HepG2 (cell line): ENCODE measurements around the gene ANKDD1A. TPM values are rescaled to one million over a fixed set of nuclear protein-coding genes. Genes with fewer than 3 reads are reported as not detected.
A peak's percentile ranks its signal among the peaks of the same experiment; 100 is the strongest.

Experiments
- ATAC-seq: fragments of 200-7000 bp; cut with Tn5 transposase; 3 replicates; pipeline ENCODE4 v1.9.1; 2020; ENCODE audit warnings: mild to moderate bottlenecking, moderate library complexity
- Bru-seq: library from RNA; stranded (reverse); fragments of 400-500 nt; gene quantifications from one replicate; lab custom pipeline; 2021; lab: Mats Ljungman, UMichigan
- BruChase-seq, 2 experiments: library from RNA; stranded (reverse); fragments of 400-500 nt; gene quantifications; one replicate each; lab custom pipeline; 2021; lab: Mats Ljungman, UMichigan
- BruUV-seq: library from RNA; stranded (reverse); fragments of 400-500 nt; replicated peaks from 2 replicates; lab custom pipeline; 2021; lab: Mats Ljungman, UMichigan
- CTCF ChIA-PET: fragments of 300-600 bp; formaldehyde crosslinking; extraction: SDS; loops from one replicate; lab custom pipeline; 2021; ENCODE audit warnings: low total read pairs, inconsistent platforms, low intra/inter-chr PET ratio; lab: Yijun Ruan, JAX
- POLR2A ChIA-PET: fragments of 350-600 bp; sonication (Branson Sonifier 250); formaldehyde crosslinking; loops from one replicate; lab custom pipeline; 2020; ENCODE audit warnings: antibody characterized with exemption, inconsistent platforms; lab: Yijun Ruan, JAX
- DNase-seq: peaks from one replicate; pipeline ENCODE4 v3.0.0-alpha.2; 2015; ENCODE audit warnings: low spot score
- FAIRE-seq: peaks from 3 replicates; lab custom pipeline; 2011; peaks lifted over from hg19 to GRCh38; lab: Jason Lieb, UNC
- H2AFZ ChIP-seq: one replicate; pipeline ENCODE4 v1.6.1; 2011; ENCODE audit warnings: low read length, inconsistent platforms
- H3K27ac ChIP-seq: fragments of 300-600 bp; 3 replicates; pipeline ENCODE4 v1.8.0; 2011; ENCODE audit warnings: mixed run types, mild to moderate bottlenecking, mixed read lengths, low read length, inconsistent platforms; ENCODE audit not compliant: insufficient read depth; ENCODE audit errors: extremely low read length
- H3K27me3 ChIP-seq, 2 experiments: fragments of 200-600 bp in 1 of 2; 2 replicates in 1 of 2; 3 replicates in 1 of 2; pipeline versions ENCODE4 v1.6.0 to v1.8.0; 2011; ENCODE audit warnings: low read length in 2 of 2, mild to moderate bottlenecking in 2 of 2, moderate library complexity in 2 of 2, inconsistent platforms in 1 of 2; ENCODE audit not compliant: insufficient read depth in 2 of 2, control insufficient read depth in 1 of 2
- H3K36me3 ChIP-seq, 2 experiments: fragments of 200-600 bp in 1 of 2; replicated peaks in 1 of 2; 2 replicates in 1 of 2; 3 replicates in 1 of 2; pipeline versions ENCODE4 v1.5.1 to v1.8.0; 2011; ENCODE audit warnings: low read length in 2 of 2, inconsistent platforms in 1 of 2; ENCODE audit not compliant: insufficient read depth in 2 of 2, control insufficient read depth in 1 of 2
- H3K4me1 ChIP-seq: 2 replicates; pipeline ENCODE4 v1.5.1; 2012; ENCODE audit warnings: low read length, inconsistent platforms; ENCODE audit not compliant: insufficient read depth
- H3K4me2 ChIP-seq: 2 replicates; pipeline ENCODE4 v1.6.0; 2011; ENCODE audit warnings: low read depth, low read length, inconsistent platforms
- H3K4me3 ChIP-seq, 3 experiments: fragments of 200-600 bp in 1 of 3; sonication (generic), shearing (Covaris generic) in 1 of 3; replicated peaks in 1 of 3; 2 replicates each; pipeline ENCODE4 v1.5.1; 2011 to 2016; ENCODE audit warnings: low read length in 3 of 3, inconsistent platforms in 2 of 3, low read depth in 2 of 3, mild to moderate bottlenecking in 2 of 3, control low read depth in 1 of 3, mixed read lengths in 1 of 3; ENCODE audit not compliant: insufficient read depth in 1 of 3
- H3K79me2 ChIP-seq: one replicate; pipeline ENCODE4 v1.6.1; 2011; ENCODE audit warnings: low read length, inconsistent platforms; ENCODE audit not compliant: insufficient read depth
- H3K9ac ChIP-seq: 2 replicates; pipeline ENCODE4 v1.6.0; 2011; ENCODE audit warnings: mild to moderate bottlenecking, low read depth, low read length, inconsistent platforms; ENCODE audit not compliant: insufficient read depth
- H3K9me3 ChIP-seq: 2 replicates; pipeline ENCODE4 v1.5.1; 2012; ENCODE audit warnings: mild to moderate bottlenecking, low read length
- H4K20me1 ChIP-seq: 2 replicates; pipeline ENCODE4 v1.6.0; 2011; ENCODE audit warnings: inconsistent platforms, mild to moderate bottlenecking, low read length, moderate library complexity; ENCODE audit not compliant: insufficient read depth
- GABPB1 ChIP-seq: IDR thresholded peaks from 2 replicates; pipeline ENCODE4 v1.6.1; 2016; ENCODE audit warnings: mild to moderate bottlenecking, missing genetic modification reagents, moderate library complexity, missing compliant biosample characterization
- HNRNPLL ChIP-seq: fragments of 200-400 bp; formaldehyde crosslinking; IDR thresholded peaks from 2 replicates; pipeline ENCODE4 v1.6.1; 2017; ENCODE audit warnings: mild to moderate bottlenecking, low read depth, low read length; ENCODE audit not compliant: poor library complexity, severe bottlenecking
- ZBTB14 ChIP-seq: sonication (generic); formaldehyde crosslinking; IDR thresholded peaks from 2 replicates; pipeline ENCODE4 v1.4.0; 2020; ENCODE audit warnings: missing genetic modification reagents
- ZBTB43 ChIP-seq: sonication (generic); formaldehyde crosslinking; conservative IDR thresholded peaks from 2 replicates; pipeline ENCODE4 v1.4.0; 2020; ENCODE audit warnings: missing genetic modification reagents
- ZNF777 ChIP-seq: sonication (generic); formaldehyde crosslinking; IDR thresholded peaks from 2 replicates; pipeline ENCODE4 v1.4.0; 2020; ENCODE audit warnings: missing genetic modification reagents
- ZNF800 ChIP-seq: sonication (generic); formaldehyde crosslinking; IDR thresholded peaks from 2 replicates; pipeline ENCODE4 v1.4.0; 2020; ENCODE audit warnings: missing genetic modification reagents
- ZSCAN9 ChIP-seq: IDR thresholded peaks from 2 replicates; pipeline ENCODE4 v1.6.1; 2016; ENCODE audit warnings: borderline replicate concordance
- WGBS: methylation state at CpG from one replicate; pipeline ENCODE4 v1.1.6; 2017; ENCODE audit warnings: low lambda C conversion rate; 5-methylcytosine and 5-hydroxymethylcytosine counted together
- in situ Hi-C: cut with HindIII; loops from 2 replicates; pipeline ENCODE4 v1.10.0; 2017; ENCODE audit warnings: low pct_unique_long_range_greater_than_20kb; ENCODE audit not compliant: extremely low pct_ligation_motif_present
- intact Hi-C: fragments of 100-400 bp; cut with micrococcal nuclease; formaldehyde crosslinking; loops from one replicate; pipeline ENCODE4 v1.10.0; 2022; ENCODE audit not compliant: unreplicated experiment
- long read RNA-seq, 2 experiments: library from RNA in 1 of 2; library from polyadenylated mRNA in 1 of 2; stranded (forward) in 1 of 2; unstranded in 1 of 2; transcript quantifications; one replicate each; pipeline ENCODE4 v2.0.0, GENCODE V29; 2019 to 2022
- polyA minus RNA-seq, 3 experiments: library from RNA; depleted of rRNA, polyadenylated mRNA; stranded (reverse); fragments of >200 nt; gene quantifications; 2 replicates each; pipeline ENCODE4 v1.2.3, GENCODE V29; 2011; ENCODE audit warnings: low replicate concordance in 1 of 3
- polyA plus RNA-seq, 8 experiments: library from polyadenylated mRNA; depleted of rRNA in 3 of 8; stranded (reverse) in 7 of 8; unstranded in 1 of 8; fragments of >200 nt; fragmentation: Illumina TruSeq in 4 of 8; extraction: Trizol in 4 of 8; gene quantifications; 2 replicates each; pipeline versions ENCODE4 v1.2.1 to v1.2.3, GENCODE V29; 2011 to 2016; ENCODE audit warnings: low read depth in 4 of 8, missing spikeins in 1 of 8, mixed read lengths in 1 of 8; ENCODE audit not compliant: insufficient read depth in 1 of 8
- total RNA-seq, 5 experiments: library from RNA; depleted of rRNA; stranded (reverse); fragments of >200 nt; fragmentation: Illumina TruSeq; extraction: Trizol; gene quantifications; 2 replicates each; pipeline ENCODE4 v1.2.3, GENCODE V29; 2016; ENCODE audit warnings: low read depth in 1 of 5

ANKDD1A gene
- 0.11 TPM in 2 replicates for total RNA-seq (2016; rRNA removed; fragmentation: Illumina TruSeq; extraction: Trizol)
- not detected in 2 replicates for total RNA-seq (2016; cell fraction: cytosol; rRNA removed; fragmentation: Illumina TruSeq; extraction: Trizol; ENCODE audit: low read depth)
- total RNA-seq (2016; cell fraction: insoluble cytoplasmic fraction; rRNA removed; fragmentation: Illumina TruSeq; extraction: Trizol) = 0.09 TPM in 1 of 2 replicates, not detected in the other
- total RNA-seq (2016; cell fraction: membrane; rRNA removed; fragmentation: Illumina TruSeq; extraction: Trizol) = not detected in 2 replicates
- not detected in 2 replicates for total RNA-seq (2016; cell fraction: nucleus; rRNA removed; fragmentation: Illumina TruSeq; extraction: Trizol)
- 0.17 and 0.48 TPM in 2 replicates for polyA plus RNA-seq (2011; rRNA removed)
- 0.19 and 0.23 TPM in 2 replicates for polyA plus RNA-seq (2011; cell fraction: cytosol; rRNA removed)
- polyA plus RNA-seq (2011; cell fraction: nucleus; rRNA removed) = 1.3 and 1.5 TPM in 2 replicates
- 0.21 and 0.31 TPM in 2 replicates for polyA plus RNA-seq (2012)
- polyA plus RNA-seq (2016; cell fraction: cytosol; fragmentation: Illumina TruSeq; extraction: Trizol; ENCODE audit: low read depth) = not detected in 2 replicates
- polyA plus RNA-seq (2016; cell fraction: insoluble cytoplasmic fraction; fragmentation: Illumina TruSeq; extraction: Trizol; ENCODE audit: low read depth) = not detected in 2 replicates
- polyA plus RNA-seq (2016; cell fraction: membrane; fragmentation: Illumina TruSeq; extraction: Trizol; ENCODE audit: low read depth) = not detected in 2 replicates
- not detected in 2 replicates for polyA plus RNA-seq (2016; cell fraction: nucleus; fragmentation: Illumina TruSeq; extraction: Trizol; ENCODE audit: insufficient read depth, low read depth)
- 0.40 TPM in 2 replicates for polyA minus RNA-seq (2011; rRNA and poly(A)+ RNA removed; ENCODE audit: low replicate concordance)
- not detected in 2 replicates for polyA minus RNA-seq (2011; cell fraction: cytosol; rRNA and poly(A)+ RNA removed)
- not detected in 2 replicates for polyA minus RNA-seq (2011; cell fraction: nucleus; rRNA and poly(A)+ RNA removed)
- percentile 18 among the genes with signal in this experiment for Bru-seq, nascent RNA
- BruChase-seq, experiment 1, labeled RNA remaining after a 6-hour chase = percentile 20 among the genes with signal in this experiment
- BruChase-seq, experiment 2, labeled RNA remaining after a 2-hour chase = percentile 25 among the genes with signal in this experiment
- long read RNA-seq, experiment 1 = 0 reads
- long read RNA-seq, experiment 2, partial matches to known transcripts = 0 of 1 reads
- long read RNA-seq, experiment 2, other reads (novel, unspliced or antisense) = 1 of 1 reads

- FAIRE-seq = no peak
- Histone ChIP-seq H3K4me3 (peak within 1 kb of the TSS; percentile 39 to 64 (median 40); a peak in 4 of 6 replicates), H3K36me3 (no peaks in the 10 kb centered on the region), H3K4me1 (peaks cover 14% of the 10 kb centered on the region), H2AFZ (no peak within 1 kb of the TSS), H3K79me2 (no peaks in the 10 kb centered on the region), H4K20me1 (no peaks in the 10 kb centered on the region), H3K9ac (no peak within 1 kb of the TSS), H3K27me3 (peaks cover 6 to 32% of the 10 kb centered on the region in 2 experiments; a peak in 3 of 5 replicates), H3K27ac (no peak within 1 kb of the TSS), H3K4me2 (peak within 1 kb of the TSS; percentile 62), H3K9me3 (no peaks in the 10 kb centered on the region)
- peak; percentile 71 for ATAC-seq
- 36% methylated on average over 29 of the region's 72 CpGs for WGBS
- ChIA-PET CTCF (no interaction called here), POLR2A (no interaction called here)
- in situ Hi-C loops = no loop called here
- BruUV-seq = no TSS peak
- no peak for DNase-seq
- intact Hi-C loops = no loop called here
- TF ChIP-seq HNRNPLL (peak; percentile 35), ZNF777 (CRISPR knock-in tag) (peak; percentile 48; the same call in 1 of the 2 replicates), ZBTB43 (no peak), GABPB1 (peak; percentile 24; the same call in 1 of the 2 replicates), ZSCAN9 (CRISPR knock-in tag) (no peak), ZBTB14 (CRISPR knock-in tag) (peak; percentile 57), ZNF800 (CRISPR knock-in tag) (peak; percentile 57; the same call in 1 of the 2 replicates)
These were observed at the start of gene ANKDD1A for GRCh38 chr15:64911311-64912186. TSS of gene ANKDD1A (plus strand) at chr15:64911902. CDS start at chr15:64911931, 29 bp downstream.
